WTC11 (cell line): ENCODE measurements around the gene CD34.

Experiments used
- GABPB1 ChIP-seq: sonication (generic); formaldehyde crosslinking; IDR thresholded peaks from 2 replicates; pipeline ENCODE4 v1.8.1; 2023; ENCODE audit warnings: mild to moderate bottlenecking, missing genetic modification reagents
- HMGXB4 ChIP-seq: sonication (generic); formaldehyde crosslinking; IDR thresholded peaks from 2 replicates; pipeline ENCODE4 v1.8.1; 2023; ENCODE audit warnings: mild to moderate bottlenecking, moderate library complexity, missing genetic modification reagents
- MXD4 ChIP-seq: fragments of 250-450 bp; sonication (Bioruptor Pico); IDR thresholded peaks from 2 replicates; pipeline ENCODE4 v1.8.0; 2021; ENCODE audit warnings: mild to moderate bottlenecking, moderate library complexity, borderline replicate concordance
- RORB ChIP-seq: fragments of 250-450 bp; sonication (Bioruptor Pico); IDR thresholded peaks from 2 replicates; pipeline ENCODE4 v1.9.0; 2021; ENCODE audit warnings: mild to moderate bottlenecking
- SMAD4 ChIP-seq: sonication (generic); formaldehyde crosslinking; IDR thresholded peaks from 2 replicates; pipeline ENCODE4 v1.8.0; 2022; ENCODE audit warnings: mild to moderate bottlenecking, missing genetic modification reagents
- SP1 ChIP-seq: sonication (generic); formaldehyde crosslinking; conservative IDR thresholded peaks from 2 replicates; pipeline ENCODE4 v1.8.1; 2022; ENCODE audit warnings: missing genetic modification reagents
- ZNF219 ChIP-seq: sonication (generic); formaldehyde crosslinking; IDR thresholded peaks from 2 replicates; pipeline ENCODE4 v1.8.0; 2023; ENCODE audit warnings: missing genetic modification reagents, mild to moderate bottlenecking, borderline replicate concordance
- TF ChIP-seq, protein P1 (sequence below): fragments of 250-450 bp; sonication (Bioruptor Pico); IDR thresholded peaks from 2 replicates; pipeline ENCODE4 v2.1.2; 2022; ENCODE audit warnings: mild to moderate bottlenecking, moderate library complexity
- TF ChIP-seq, protein P2 (sequence below): fragments of 200-600 bp; IDR thresholded peaks from 2 replicates; pipeline ENCODE4 v1.8.0; 2022; ENCODE audit warnings: antibody characterized with exemption

DNA sequence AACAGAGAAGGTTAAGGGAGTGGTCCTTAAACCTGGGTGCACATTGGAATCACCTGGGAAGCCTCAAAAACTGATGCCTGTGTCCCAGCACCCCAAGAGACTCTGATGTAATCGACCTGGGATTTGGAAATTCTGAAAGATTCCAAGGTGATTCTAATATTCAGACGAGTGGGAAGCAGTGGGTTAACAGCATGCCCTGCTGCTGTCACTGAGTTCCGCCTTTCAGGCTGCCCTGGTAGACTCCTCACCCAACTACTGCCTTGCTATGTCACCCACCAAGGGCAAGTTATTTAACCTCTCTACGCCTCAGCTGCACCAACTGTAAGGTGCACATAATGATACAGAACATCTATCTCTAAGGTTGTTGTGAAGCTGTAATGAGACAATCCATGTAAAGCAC lies 59.2 kb downstream of the CD34 start:
- TF ChIP-seq, protein P1, sequence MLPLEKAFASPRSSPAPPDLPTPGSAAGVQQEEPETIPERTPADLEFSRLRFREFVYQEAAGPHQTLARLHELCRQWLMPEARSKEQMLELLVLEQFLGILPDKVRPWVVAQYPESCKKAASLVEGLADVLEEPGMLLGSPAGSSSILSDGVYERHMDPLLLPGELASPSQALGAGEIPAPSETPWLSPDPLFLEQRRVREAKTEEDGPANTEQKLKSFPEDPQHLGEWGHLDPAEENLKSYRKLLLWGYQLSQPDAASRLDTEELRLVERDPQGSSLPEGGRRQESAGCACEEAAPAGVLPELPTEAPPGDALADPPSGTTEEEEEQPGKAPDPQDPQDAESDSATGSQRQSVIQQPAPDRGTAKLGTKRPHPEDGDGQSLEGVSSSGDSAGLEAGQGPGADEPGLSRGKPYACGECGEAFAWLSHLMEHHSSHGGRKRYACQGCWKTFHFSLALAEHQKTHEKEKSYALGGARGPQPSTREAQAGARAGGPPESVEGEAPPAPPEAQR (CRISPR knock-in tag) = no peak
- TF ChIP-seq RORB (CRISPR knock-in tag) = no peak
- TF ChIP-seq SMAD4 (CRISPR knock-in tag) = no peak
- TF ChIP-seq HMGXB4 (CRISPR knock-in tag) = no peak
- no peak for TF ChIP-seq ZNF219 (CRISPR knock-in tag)
- no peak for TF ChIP-seq SP1 (CRISPR knock-in tag)
- no peak for TF ChIP-seq GABPB1 (CRISPR knock-in tag)
- TF ChIP-seq, protein P2, sequence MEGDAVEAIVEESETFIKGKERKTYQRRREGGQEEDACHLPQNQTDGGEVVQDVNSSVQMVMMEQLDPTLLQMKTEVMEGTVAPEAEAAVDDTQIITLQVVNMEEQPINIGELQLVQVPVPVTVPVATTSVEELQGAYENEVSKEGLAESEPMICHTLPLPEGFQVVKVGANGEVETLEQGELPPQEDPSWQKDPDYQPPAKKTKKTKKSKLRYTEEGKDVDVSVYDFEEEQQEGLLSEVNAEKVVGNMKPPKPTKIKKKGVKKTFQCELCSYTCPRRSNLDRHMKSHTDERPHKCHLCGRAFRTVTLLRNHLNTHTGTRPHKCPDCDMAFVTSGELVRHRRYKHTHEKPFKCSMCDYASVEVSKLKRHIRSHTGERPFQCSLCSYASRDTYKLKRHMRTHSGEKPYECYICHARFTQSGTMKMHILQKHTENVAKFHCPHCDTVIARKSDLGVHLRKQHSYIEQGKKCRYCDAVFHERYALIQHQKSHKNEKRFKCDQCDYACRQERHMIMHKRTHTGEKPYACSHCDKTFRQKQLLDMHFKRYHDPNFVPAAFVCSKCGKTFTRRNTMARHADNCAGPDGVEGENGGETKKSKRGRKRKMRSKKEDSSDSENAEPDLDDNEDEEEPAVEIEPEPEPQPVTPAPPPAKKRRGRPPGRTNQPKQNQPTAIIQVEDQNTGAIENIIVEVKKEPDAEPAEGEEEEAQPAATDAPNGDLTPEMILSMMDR = no peak
- no peak for TF ChIP-seq MXD4 (CRISPR knock-in tag)
